GM21529 (cell line): ENCODE results near the gene DRD3.

Experiments
- ATAC-seq: cut with Tn5 transposase; IDR thresholded peaks from one replicate; pipeline ENCODE4 v1.9.1; 2021; ENCODE audit not compliant: unreplicated experiment

Gene DRD3

GRCh38 chr3:114122027-114122709 lies 56.7 kb downstream of the DRD3 start:
- no peak for ATAC-seq

GRCh38 chr3:114120211-114120610 lies 58.6 kb downstream of the DRD3 start:
- ATAC-seq = no peak

- no peak for ATAC-seq
Measured at GRCh38 chr3:114119776-114120175, 59.1 kb downstream of the DRD3 start.

GRCh38 chr3:114115143-114115542 lies 63.7 kb downstream of the DRD3 start:
- ATAC-seq = no peak

DNA sequence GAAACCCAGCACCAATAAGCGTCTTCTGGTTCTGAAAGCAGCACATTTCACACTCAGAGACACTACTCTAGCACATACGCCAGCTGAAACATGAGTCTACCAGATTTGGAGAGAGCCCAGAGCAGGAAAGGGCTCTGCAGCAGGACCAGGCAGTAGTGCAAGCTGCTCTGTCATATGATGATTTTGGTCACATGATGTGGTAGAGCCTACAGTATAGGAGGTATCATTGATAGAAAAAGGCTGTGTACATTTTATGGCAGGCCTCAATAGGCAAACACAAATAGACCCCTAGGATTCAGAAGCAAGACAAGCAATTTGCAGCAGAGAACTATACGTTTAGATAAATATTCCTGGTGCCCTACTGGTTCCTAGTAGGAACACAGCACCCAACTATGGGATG lies 64.1 kb downstream of the DRD3 start:
- no peak for ATAC-seq

DNA sequence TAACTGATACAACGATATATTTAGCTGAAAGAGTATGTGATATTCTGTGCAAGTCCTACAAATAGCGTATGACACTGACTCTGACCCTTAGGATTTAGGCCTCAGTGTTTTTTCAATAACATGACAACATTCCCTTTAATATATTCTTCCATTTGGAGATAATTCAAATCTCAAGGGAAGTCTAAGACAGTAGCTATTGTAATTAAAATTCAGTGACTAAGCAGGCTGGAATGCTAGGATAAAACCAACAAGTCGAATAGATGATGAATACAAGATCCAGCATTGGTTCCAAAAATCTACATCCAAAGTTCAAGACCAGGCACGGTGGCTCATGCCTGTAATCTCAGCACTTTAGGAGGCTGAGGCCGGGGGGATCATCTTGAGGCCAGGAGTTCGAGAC lies 66.2 kb downstream of the DRD3 start:
- ATAC-seq = no peak

- no peak for ATAC-seq
Measured at GRCh38 chr3:114111060-114111770, 67.6 kb downstream of the DRD3 start.

GRCh38 chr3:114110439-114110838 lies 68.4 kb downstream of the DRD3 start:
- no peak for ATAC-seq

- no peak for ATAC-seq
Measured at GRCh38 chr3:114108137-114108536, 70.7 kb downstream of the DRD3 start.

- ATAC-seq = no peak
Measured at GRCh38 chr3:114104414-114104813, 74.4 kb downstream of the DRD3 start.

DNA sequence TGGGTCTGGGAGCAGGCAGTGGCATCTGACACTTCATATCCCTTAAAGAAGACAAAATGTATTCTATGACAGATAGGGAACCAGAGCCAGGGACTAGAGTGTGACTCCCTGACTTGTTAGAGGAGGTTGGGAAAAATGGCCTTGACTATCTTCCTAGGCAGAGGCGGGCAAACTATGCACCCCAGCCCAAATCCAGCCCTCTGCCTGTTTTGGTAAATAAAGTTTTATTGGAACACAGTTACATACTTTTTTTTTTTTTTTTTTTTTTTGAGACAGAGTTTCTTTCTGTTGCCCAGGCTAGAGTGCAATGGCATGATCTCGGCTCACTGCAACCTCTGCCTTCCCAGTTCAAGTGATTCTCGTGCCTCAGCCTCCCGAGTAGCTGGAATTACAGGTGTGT lies 75.0 kb downstream of the DRD3 start:
- no peak for ATAC-seq

GRCh38 chr3:114103181-114103580 lies 75.7 kb downstream of the DRD3 start:
- no peak for ATAC-seq

- no peak for ATAC-seq
Measured at GRCh38 chr3:114101101-114101500, 77.8 kb downstream of the DRD3 start.

DNA sequence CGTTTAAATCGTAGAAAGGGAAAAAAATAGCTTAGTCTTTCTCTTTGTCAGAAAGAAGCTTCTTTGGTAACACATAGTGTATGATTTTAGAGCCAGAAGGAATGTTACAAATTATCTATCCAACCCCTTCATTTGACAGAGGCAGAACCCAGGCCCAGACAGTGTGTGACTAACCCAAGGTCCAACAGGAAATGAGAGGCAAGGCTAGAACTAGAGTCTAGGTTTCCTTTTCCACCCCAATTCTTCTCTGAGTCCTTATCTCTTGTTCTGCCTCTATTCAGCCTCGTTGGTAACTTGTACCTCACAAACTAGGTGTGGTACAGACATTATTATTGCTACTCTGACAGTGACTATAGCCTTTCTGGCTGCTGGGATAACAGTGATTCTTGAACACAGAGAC lies 83.1 kb downstream of the DRD3 start:
- no peak for ATAC-seq

DNA sequence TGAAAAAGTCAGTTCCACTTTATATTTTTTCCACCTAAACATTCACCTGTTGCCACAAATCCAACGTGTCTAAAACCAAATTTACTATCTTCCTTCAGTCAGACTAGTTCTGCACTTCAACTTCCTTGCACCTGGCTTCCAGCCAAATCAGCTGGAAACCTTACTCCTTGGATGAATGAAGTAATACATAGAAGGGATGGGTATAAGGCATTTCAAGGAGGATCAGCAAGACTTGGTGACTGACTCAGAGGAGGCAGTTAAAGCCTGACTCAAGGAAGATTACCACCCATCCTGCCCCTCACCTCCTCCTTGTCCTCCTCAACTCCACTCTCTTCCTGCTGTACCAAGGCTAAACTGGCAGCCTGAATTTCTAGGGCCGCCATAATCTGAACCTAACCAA lies 85.3 kb downstream of the DRD3 start:
- ATAC-seq = no peak

GRCh38 chr3:114093016-114093380 lies 85.9 kb downstream of the DRD3 start:
- no peak for ATAC-seq

- ATAC-seq = no peak
Measured at GRCh38 chr3:114092151-114093015, 86.5 kb downstream of the DRD3 start.

DNA sequence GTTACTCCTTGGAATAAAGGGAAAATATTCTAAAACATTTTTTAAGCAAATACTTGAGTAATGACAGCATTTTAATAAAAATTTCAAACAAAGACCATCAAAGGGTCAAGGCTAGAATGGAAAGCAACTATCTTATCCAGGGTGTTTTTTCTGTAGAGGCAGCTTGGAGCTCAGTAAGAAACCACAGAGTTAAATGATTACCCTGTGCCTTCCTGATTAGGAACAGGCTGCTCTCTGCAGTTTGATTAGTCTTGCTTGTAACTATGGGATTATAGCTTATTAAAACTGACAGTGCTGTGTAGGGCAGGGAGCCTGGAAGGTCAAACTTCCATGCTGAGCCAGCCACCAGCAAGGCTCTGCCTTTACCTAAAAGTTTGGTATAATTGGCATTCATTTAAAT lies 89.2 kb downstream of the DRD3 start:
- no peak for ATAC-seq

GRCh38 chr3:114086356-114086755 lies 92.5 kb downstream of the DRD3 start:
- ATAC-seq = no peak

- ATAC-seq = no peak
Measured at GRCh38 chr3:114083112-114083511, 95.7 kb downstream of the DRD3 start.

DNA sequence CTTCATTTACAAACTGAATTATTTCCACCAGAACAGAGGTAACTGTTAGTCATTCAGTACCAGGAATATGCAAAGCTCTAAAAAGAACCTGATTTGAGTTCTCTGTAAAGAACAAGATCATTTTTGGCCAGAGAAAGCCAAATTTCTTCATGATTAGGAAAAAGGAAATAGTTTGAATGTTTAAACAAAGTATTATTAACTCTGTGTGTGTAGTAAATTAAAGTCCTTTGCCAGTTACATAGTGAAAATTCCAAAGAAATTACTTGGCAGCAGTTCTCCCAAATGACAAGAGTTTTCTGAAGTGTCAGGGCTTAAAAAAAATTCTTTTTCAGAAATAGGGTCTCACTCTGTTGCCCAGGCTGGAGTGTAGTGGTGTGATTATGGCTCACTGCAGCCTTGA lies 97.8 kb downstream of the DRD3 start:
- ATAC-seq = no peak

GRCh38 chr3:114080201-114080600 lies 98.7 kb downstream of the DRD3 start:
- no peak for ATAC-seq
